Peyer's patch (tissue), 4 donors: ENCODE measurements around the gene ADD2. TPM values are rescaled to one million over a fixed set of nuclear protein-coding genes. Genes with fewer than 3 reads are reported as not detected.

Experiments used
- DNase-seq, 3 donors: peaks; one replicate each; pipeline ENCODE4 v3.0.0-alpha.2; 2017 to 2019
- H3K27ac ChIP-seq, 4 donors: fragments of 200-600 bp; sonication (generic); one replicate each; pipeline ENCODE4 v1.5.1; 2016 to 2019
- H3K27me3 ChIP-seq, 2 donors: fragments of 200-600 bp; sonication (generic); one replicate each; pipeline ENCODE4 v1.5.1; 2019
- H3K36me3 ChIP-seq, 3 donors: fragments of 200-600 bp; sonication (generic); one replicate each; pipeline ENCODE4 v1.5.1; 2016 to 2019
- H3K4me1 ChIP-seq, 4 donors: fragments of 200-600 bp; sonication (generic); one replicate each; pipeline ENCODE4 v1.5.1; 2016 to 2019
- H3K4me3 ChIP-seq, 4 donors: fragments of 200-600 bp; sonication (generic); 1 replicate in 3 of 4; 2 replicates in 1 of 4; pipeline ENCODE4 v1.5.1; 2016 to 2019; ENCODE audit warnings: mild to moderate bottlenecking in 1 of 4
- H3K9me3 ChIP-seq, 4 donors: fragments of 200-600 bp; sonication (generic); one replicate each; pipeline ENCODE4 v1.5.1; 2016 to 2019; ENCODE audit warnings: mild to moderate bottlenecking in 1 of 4
- CTCF ChIP-seq, 6 experiments: fragments of 450-650 bp in 4 of 6; fragments of 200-600 bp in 2 of 6; sonication (generic) in 1 of 6; IDR thresholded peaks; one replicate each; pipeline ENCODE4 v1.5.1; 2017 to 2019; ENCODE audit warnings: antibody characterized with exemption in 6 of 6, mild to moderate bottlenecking in 3 of 6, moderate library complexity in 1 of 6
- POLR2A ChIP-seq, 2 donors: fragments of 450-650 bp; IDR thresholded peaks; one replicate each; pipeline ENCODE4 v1.5.1; 2017; ENCODE audit warnings: antibody characterized with exemption in 2 of 2, mild to moderate bottlenecking in 2 of 2, moderate library complexity in 2 of 2
- total RNA-seq, 4 donors: library from RNA; depleted of rRNA; stranded (reverse); fragments of >200 nt; gene quantifications; one replicate each; pipeline ENCODE4 v1.1.0, GENCODE V29; 2016

ADD2 gene
- total RNA-seq, 4 donors from 2014 or later: 0.28 to 14.0 (median 1.7) TPM; not detected in 1

DNA sequence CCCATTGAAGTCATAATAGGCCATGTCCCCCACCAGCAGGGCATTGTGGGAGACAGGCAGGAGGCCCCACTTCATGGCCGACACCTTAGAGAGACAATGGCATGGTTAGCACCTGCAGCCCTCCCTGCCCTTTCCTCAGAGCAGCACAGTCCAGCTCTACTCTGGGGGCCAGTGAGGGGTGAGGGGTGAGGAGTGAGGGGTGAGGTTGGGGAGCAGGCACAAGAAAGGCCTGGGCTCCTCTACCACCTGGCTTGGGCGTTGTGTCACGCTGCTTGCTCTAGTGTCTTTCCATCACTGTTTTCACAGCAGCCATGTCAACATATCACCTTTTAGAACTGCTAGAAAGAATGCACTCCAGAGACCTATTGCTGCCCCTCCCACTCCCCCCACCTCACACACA is 77.2 kb downstream of the ADD2 start:
- TF ChIP-seq CTCF (IDR thresholded peaks at IDR 0.05): no peak
- no peak for TF ChIP-seq POLR2A (IDR thresholded peaks at IDR 0.05)
- Histone ChIP-seq H3K4me1 (no peaks in the 10 kb centered on the region), H3K27me3 (no peaks in the 10 kb centered on the region), H3K27ac (no peak overlapping the region), H3K4me3 (no peak overlapping the region), H3K9me3 (no peaks in the 10 kb centered on the region), H3K36me3 (no peaks in the 10 kb centered on the region)
- DNase-seq: no peak

DNA sequence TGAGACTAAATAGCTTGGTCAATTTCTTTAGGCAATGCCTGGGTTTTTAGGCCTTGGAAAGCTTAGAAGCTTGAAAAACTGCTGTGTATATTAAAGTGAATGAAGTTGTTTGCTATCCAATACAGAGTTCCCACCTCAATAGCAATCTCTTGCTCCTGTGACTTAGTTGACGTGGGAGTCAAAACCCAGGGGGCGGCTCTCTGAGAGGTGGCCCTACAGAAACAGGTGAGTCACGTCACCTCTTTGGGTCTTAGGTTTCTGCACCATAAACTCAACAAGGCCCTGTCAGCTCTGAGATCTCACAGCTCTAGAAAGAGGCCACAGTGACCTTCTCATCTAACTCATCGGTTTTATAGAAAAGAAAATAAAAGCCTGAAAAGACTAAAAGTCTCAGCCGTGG is 79.6 kb downstream of the ADD2 start:
- Histone ChIP-seq H3K4me3 (no peak overlapping the region), H3K36me3 (no peaks in the 10 kb centered on the region), H3K4me1 (no peaks in the 10 kb centered on the region), H3K27me3 (no peaks in the 10 kb centered on the region), H3K27ac (no peak overlapping the region), H3K9me3 (no peaks in the 10 kb centered on the region)
- TF ChIP-seq POLR2A (IDR thresholded peaks at IDR 0.05) (no peak), CTCF (IDR thresholded peaks at IDR 0.05) (no peak)
- DNase-seq: no peak

DNA sequence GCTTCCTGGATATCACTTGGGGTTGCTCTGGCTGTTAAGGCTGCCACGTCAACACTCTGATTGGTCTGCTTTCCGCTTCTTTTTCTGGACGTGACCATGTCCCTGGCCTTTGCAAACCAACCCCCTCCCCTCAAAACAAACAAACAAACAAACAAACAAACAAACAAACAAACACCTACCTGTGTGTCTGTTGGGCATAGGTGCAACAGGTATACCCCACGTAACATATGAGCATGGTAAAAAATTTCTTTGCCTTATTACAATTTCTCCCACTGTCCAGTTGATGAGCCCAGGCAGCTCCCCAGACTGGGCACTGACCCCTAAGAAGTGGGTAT is 80.6 kb downstream of the ADD2 start:
- DNase-seq: no peak
- no peak overlapping the region for H3K4me3 ChIP-seq
- H3K4me1 ChIP-seq: no peaks in the 10 kb centered on the region
- no peaks in the 10 kb centered on the region for H3K36me3 ChIP-seq
- H3K27ac ChIP-seq: no peak overlapping the region
- no peaks in the 10 kb centered on the region for H3K9me3 ChIP-seq
- no peaks in the 10 kb centered on the region for H3K27me3 ChIP-seq
- no peak for TF ChIP-seq CTCF (IDR thresholded peaks at IDR 0.05)
- no peak for TF ChIP-seq POLR2A (IDR thresholded peaks at IDR 0.05)

- no peak for TF ChIP-seq POLR2A (IDR thresholded peaks at IDR 0.05)
- no peak for TF ChIP-seq CTCF (IDR thresholded peaks at IDR 0.05)
- Histone ChIP-seq H3K4me3 (no peak overlapping the region), H3K9me3 (no peaks in the 10 kb centered on the region), H3K4me1 (no peaks in the 10 kb centered on the region), H3K27ac (no peak overlapping the region), H3K36me3 (no peaks in the 10 kb centered on the region), H3K27me3 (no peaks in the 10 kb centered on the region)
- DNase-seq: no peak
These were observed 81.2 kb downstream of the ADD2 start for GRCh38 chr2:70686577-70687460.

DNA sequence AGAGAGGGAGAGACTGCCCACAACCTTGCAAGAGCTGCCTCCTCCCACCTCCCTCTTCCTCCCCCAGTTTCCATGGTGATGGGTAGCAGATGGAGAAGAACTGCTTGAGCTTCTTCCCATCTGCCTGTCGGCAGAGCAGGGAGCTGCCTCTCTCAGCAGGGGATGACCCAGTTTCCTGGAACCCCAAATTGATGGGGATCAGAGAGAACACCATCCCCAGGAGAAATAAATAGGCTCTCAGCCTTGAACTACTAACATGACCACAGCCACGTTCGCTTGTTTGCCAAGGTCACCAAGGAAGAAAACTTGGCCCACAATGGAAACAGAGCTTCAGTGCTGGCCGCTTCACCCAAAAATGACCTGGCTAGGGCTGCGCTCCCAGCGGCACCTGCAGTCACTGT is 82.2 kb downstream of the ADD2 start:
- Histone ChIP-seq H3K36me3 (no peaks in the 10 kb centered on the region), H3K4me1 (no peaks in the 10 kb centered on the region), H3K4me3 (no peak overlapping the region), H3K27me3 (no peaks in the 10 kb centered on the region), H3K27ac (no peak overlapping the region), H3K9me3 (no peaks in the 10 kb centered on the region)
- DNase-seq: no peak
- no peak for TF ChIP-seq POLR2A (IDR thresholded peaks at IDR 0.05)
- no peak for TF ChIP-seq CTCF (IDR thresholded peaks at IDR 0.05)
